C4-2B (cell line): ENCODE results near the gene PNMA6E.

Experiments
- H3K27ac ChIP-seq: fragments of 450-650 bp; 2 replicates; pipeline ENCODE4 v1.5.1; 2017
- CTCF ChIP-seq: fragments of 450-650 bp; conservative IDR thresholded peaks from 2 replicates; pipeline ENCODE4 v1.5.1; 2017; ENCODE audit warnings: mild to moderate bottlenecking
- ZFX ChIP-seq: fragments of 450-650 bp; IDR thresholded peaks from 2 replicates; pipeline ENCODE4 v1.6.1; 2017

PNMA6E gene

GRCh38 chrX:153433781-153434285 is 32.7 kb upstream of the PNMA6E start:
- TF ChIP-seq ZFX (no peak), CTCF (no peak)

GRCh38 chrX:153433161-153433680 is 32.1 kb upstream of the PNMA6E start:
- TF ChIP-seq ZFX (no peak), CTCF (no peak)

More at GRCh38 chrX:153433781-153434285, 32.7 kb upstream of the PNMA6E start:
- H3K27ac ChIP-seq: no peak overlapping the region

GRCh38 chrX:153430796-153431195 is 29.6 kb upstream of the PNMA6E start:
- no peak overlapping the region for H3K27ac ChIP-seq
- TF ChIP-seq ZFX (no peak), CTCF (no peak)

More at GRCh38 chrX:153433161-153433680, 32.1 kb upstream of the PNMA6E start:
- H3K27ac ChIP-seq: no peak overlapping the region

- H3K27ac ChIP-seq: no peak overlapping the region
- TF ChIP-seq ZFX (no peak), CTCF (no peak)
Observed at GRCh38 chrX:153426204-153426603, 25.1 kb upstream of the PNMA6E start.

- H3K27ac ChIP-seq: no peak overlapping the region
- no peak for TF ChIP-seq ZFX
- no peak for TF ChIP-seq CTCF
Observed at GRCh38 chrX:153423652-153424051, 22.5 kb upstream of the PNMA6E start.

- no peak for TF ChIP-seq CTCF
- TF ChIP-seq ZFX: no peak
- H3K27ac ChIP-seq: no peak overlapping the region
Observed at GRCh38 chrX:153421856-153422255, 20.7 kb upstream of the PNMA6E start.

- TF ChIP-seq ZFX (no peak), CTCF (no peak)
Observed at GRCh38 chrX:153420851-153421599, 19.9 kb upstream of the PNMA6E start.

More at GRCh38 chrX:153420851-153421599, 19.9 kb upstream of the PNMA6E start:
- H3K27ac ChIP-seq: no peak overlapping the region
